ENCODE measurements around the gene HERC4. TPM values are rescaled to one million over a fixed set of nuclear protein-coding genes. Genes with fewer than 3 reads are reported as not detected.

Gene HERC4
- total and polyA plus RNA-seq, 2 donors (not counting 3 experiments of a cell fraction or from before 2014, with no cell fraction given): 10.6 to 73.7 TPM

DNA sequence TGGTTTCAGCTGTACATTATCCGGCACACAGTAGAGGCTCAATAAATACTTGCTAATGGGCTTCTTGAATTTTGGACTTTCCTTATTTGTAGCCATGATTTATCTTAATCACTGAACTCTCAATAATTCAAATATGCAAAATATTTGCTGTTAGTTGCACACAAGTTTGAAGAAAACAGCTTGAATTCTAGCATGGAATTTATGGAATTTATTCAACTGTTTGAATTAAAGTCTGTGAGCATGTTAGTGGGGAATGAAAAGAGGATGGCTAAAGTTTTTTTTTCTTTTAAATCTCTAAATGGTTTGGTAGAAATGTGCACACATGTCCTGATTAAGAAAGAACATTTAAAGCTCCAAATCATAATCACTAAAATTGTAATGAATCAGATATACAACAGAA, 148.1 kb downstream of the HERC4 start:
- DNase-seq (ENCODE audit: low read depth, low spot score) (no peak), FAIRE-seq (no peak)
- intact Hi-C loops (cut with micrococcal nuclease): no loop called here
- no peaks in the 10 kb centered on the region for H3K4me1 ChIP-seq (ENCODE audit: control insufficient read depth, extremely low read depth, insufficient read depth, low read length)
- H2AFZ ChIP-seq (ENCODE audit: low read depth, low read length): no peak overlapping the region
- POLR2A ChIA-PET: no interaction called here
- H3K27me3 ChIP-seq (ENCODE audit: control insufficient read depth in 2 of 2, insufficient read depth in 2 of 2, low read length in 2 of 2): no peaks in the 10 kb centered on the region
- peaks cover 0 to 3% of the 10 kb centered on the region in 2 experiments for H3K36me3 ChIP-seq (ENCODE audit: control insufficient read depth in 2 of 2, extremely low read depth in 1 of 2, insufficient read depth in 2 of 2, low read length in 2 of 2)
- CTCF ChIA-PET: interaction anchor here (1.0 to 1.5 kb wide), 2 partner anchors 9 to 11 kb away, joined by 3 to 4 read pairs; no protein-coding TSS in a partner anchor
- H3K4me3 ChIP-seq (replicated peaks in 1 of 3; ENCODE audit: insufficient read depth in 1 of 3, low read depth in 1 of 3, low read length in 3 of 3): no peak overlapping the region
- TF ChIP-seq EZH2 (IDR thresholded peaks at IDR 0.05; ENCODE audit: borderline replicate concordance, low read depth, low read length, severe bottlenecking) (no peak), MAX (IDR thresholded peaks at IDR 0.05; ENCODE audit: insufficient read depth, insufficient read length) (no peak), FOS (IDR thresholded peaks at IDR 0.05; ENCODE audit: borderline replicate concordance, insufficient read depth, low read length) (no peak), POLR2AphosphoS5 (IDR thresholded peaks at IDR 0.05; ENCODE audit: insufficient read depth, low read depth, low read length) (no peak), GATA2 (IDR thresholded peaks at IDR 0.05; ENCODE audit: insufficient read depth, insufficient read length, low read depth, low read length) (no peak), MYC (IDR thresholded peaks at IDR 0.05; ENCODE audit: low read depth, low read length) (no peak), POLR2A (IDR thresholded peaks at IDR 0.05; ENCODE audit: low read depth, low read length) (no peak), JUN (IDR thresholded peaks at IDR 0.05; ENCODE audit: borderline replicate concordance, insufficient read depth, insufficient read length, low read depth) (no peak)
- TF ChIP-seq, protein P1, sequence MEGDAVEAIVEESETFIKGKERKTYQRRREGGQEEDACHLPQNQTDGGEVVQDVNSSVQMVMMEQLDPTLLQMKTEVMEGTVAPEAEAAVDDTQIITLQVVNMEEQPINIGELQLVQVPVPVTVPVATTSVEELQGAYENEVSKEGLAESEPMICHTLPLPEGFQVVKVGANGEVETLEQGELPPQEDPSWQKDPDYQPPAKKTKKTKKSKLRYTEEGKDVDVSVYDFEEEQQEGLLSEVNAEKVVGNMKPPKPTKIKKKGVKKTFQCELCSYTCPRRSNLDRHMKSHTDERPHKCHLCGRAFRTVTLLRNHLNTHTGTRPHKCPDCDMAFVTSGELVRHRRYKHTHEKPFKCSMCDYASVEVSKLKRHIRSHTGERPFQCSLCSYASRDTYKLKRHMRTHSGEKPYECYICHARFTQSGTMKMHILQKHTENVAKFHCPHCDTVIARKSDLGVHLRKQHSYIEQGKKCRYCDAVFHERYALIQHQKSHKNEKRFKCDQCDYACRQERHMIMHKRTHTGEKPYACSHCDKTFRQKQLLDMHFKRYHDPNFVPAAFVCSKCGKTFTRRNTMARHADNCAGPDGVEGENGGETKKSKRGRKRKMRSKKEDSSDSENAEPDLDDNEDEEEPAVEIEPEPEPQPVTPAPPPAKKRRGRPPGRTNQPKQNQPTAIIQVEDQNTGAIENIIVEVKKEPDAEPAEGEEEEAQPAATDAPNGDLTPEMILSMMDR (IDR thresholded peaks at IDR 0.05; ENCODE audit: extremely low read depth in 1 of 2, insufficient read depth in 1 of 2, low read depth in 1 of 2, low read length in 2 of 2): no peak
- H3K4me2 ChIP-seq (ENCODE audit: insufficient read depth, low read length): no peak overlapping the region
- no peaks in the 10 kb centered on the region for H3K9me1 ChIP-seq (replicated peaks; ENCODE audit: control insufficient read depth, extremely low read depth, insufficient read depth, low read length)
- no peak overlapping the region for H3K9ac ChIP-seq (replicated peaks; ENCODE audit: extremely low read depth, insufficient read depth, low read length)
- no peak overlapping the region for H3K27ac ChIP-seq (ENCODE audit: insufficient read depth, low read depth, low read length)
- dilution Hi-C loops (cut with MboI; ENCODE audit: extremely low pct_ligation_motif_present, low sequenced_read_pairs): no loop called here
- H4K20me1 ChIP-seq (replicated peaks; ENCODE audit: control insufficient read depth, extremely low read depth, insufficient read depth, low read length): no peaks in the 10 kb centered on the region
- no peaks in the 10 kb centered on the region for H3K79me2 ChIP-seq (ENCODE audit: control insufficient read depth, insufficient read depth, low read length)
- no peaks in the 10 kb centered on the region for H3K9me3 ChIP-seq (replicated peaks; ENCODE audit: control insufficient read depth, insufficient read depth, low read length)
- no TSS peak for BruUV-seq (replicated peaks)

Measured in endothelial cell of umbilical vein (primary cell).